Epithelial cell of proximal tubule (primary cell): Measurements from ENCODE around the gene RPS6KC1. TPM values are rescaled to one million over a fixed set of nuclear protein-coding genes. Genes with fewer than 3 reads are reported as not detected.

Source experiments
- DNase-seq: peaks from one replicate; pipeline ENCODE4 v3.0.0-alpha.2; 2011; ENCODE audit warnings: low read depth
- H3K4me3 ChIP-seq: 2 replicates; pipeline ENCODE4 v1.5.1; 2011; ENCODE audit warnings: low read depth, mild to moderate bottlenecking, low read length
- total RNA-seq: library from RNA; depleted of rRNA; stranded (reverse); fragments of >200 nt; gene quantifications from 2 replicates; pipeline ENCODE4 v1.2.3, GENCODE V29; 2015
- TF ChIP-seq, protein P1 (sequence below): conservative IDR thresholded peaks from 2 replicates; pipeline ENCODE4 v1.5.1; 2012; ENCODE audit warnings: low read depth, mild to moderate bottlenecking, low read length

RPS6KC1 gene
- total RNA-seq, 1 donor from 2014 or later = 8.5 TPM

DNA sequence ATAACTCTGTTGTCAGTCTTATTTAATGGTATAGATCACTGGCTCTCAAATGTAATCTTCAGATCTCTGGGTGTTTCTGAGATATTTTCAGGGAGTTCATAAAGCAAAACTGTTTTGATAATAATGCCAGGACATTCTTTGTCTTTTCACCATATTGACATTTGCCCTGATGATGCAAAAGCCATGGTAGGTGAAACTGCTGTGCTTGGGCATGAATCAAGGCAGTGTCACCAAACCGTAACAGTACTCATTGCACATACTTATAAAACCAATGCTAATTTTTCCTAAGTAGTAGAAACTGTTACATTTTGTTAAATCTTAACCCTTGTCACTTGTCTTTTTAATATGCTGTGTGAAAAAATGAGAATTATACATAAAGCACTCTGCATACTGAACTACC lies 76.0 kb downstream of the RPS6KC1 start:
- TF ChIP-seq, protein P1, sequence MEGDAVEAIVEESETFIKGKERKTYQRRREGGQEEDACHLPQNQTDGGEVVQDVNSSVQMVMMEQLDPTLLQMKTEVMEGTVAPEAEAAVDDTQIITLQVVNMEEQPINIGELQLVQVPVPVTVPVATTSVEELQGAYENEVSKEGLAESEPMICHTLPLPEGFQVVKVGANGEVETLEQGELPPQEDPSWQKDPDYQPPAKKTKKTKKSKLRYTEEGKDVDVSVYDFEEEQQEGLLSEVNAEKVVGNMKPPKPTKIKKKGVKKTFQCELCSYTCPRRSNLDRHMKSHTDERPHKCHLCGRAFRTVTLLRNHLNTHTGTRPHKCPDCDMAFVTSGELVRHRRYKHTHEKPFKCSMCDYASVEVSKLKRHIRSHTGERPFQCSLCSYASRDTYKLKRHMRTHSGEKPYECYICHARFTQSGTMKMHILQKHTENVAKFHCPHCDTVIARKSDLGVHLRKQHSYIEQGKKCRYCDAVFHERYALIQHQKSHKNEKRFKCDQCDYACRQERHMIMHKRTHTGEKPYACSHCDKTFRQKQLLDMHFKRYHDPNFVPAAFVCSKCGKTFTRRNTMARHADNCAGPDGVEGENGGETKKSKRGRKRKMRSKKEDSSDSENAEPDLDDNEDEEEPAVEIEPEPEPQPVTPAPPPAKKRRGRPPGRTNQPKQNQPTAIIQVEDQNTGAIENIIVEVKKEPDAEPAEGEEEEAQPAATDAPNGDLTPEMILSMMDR = no peak
- H3K4me3 ChIP-seq = no peak overlapping the region
- no peak for DNase-seq

GRCh38 chr1:213131851-213132655 lies 81.0 kb downstream of the RPS6KC1 start:
- TF ChIP-seq, protein P1 = no peak
- no peak for DNase-seq
- no peak overlapping the region for H3K4me3 ChIP-seq

DNA sequence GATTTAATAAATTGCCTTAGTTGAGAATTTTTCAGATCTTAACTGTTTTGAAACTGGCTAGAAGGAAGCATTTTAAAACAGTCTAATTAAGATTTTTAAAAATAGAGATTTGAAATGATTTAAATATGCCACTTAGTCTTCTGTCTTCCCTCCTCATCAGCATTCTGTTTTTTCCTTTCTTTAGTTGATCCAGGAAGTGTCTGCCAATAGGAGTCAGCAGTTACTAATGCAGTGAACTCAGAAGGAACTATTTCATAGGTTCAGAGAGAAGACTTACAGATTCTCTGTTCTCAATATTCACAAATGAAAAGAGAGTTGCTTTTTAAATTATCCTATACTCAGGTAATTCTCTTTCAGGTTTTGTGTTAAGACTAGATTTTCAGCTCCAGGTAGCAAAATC lies 84.5 kb downstream of the RPS6KC1 start:
- TF ChIP-seq, protein P1 = peak; percentile 19
- DNase-seq = no peak
- H3K4me3 ChIP-seq = no peak overlapping the region

DNA sequence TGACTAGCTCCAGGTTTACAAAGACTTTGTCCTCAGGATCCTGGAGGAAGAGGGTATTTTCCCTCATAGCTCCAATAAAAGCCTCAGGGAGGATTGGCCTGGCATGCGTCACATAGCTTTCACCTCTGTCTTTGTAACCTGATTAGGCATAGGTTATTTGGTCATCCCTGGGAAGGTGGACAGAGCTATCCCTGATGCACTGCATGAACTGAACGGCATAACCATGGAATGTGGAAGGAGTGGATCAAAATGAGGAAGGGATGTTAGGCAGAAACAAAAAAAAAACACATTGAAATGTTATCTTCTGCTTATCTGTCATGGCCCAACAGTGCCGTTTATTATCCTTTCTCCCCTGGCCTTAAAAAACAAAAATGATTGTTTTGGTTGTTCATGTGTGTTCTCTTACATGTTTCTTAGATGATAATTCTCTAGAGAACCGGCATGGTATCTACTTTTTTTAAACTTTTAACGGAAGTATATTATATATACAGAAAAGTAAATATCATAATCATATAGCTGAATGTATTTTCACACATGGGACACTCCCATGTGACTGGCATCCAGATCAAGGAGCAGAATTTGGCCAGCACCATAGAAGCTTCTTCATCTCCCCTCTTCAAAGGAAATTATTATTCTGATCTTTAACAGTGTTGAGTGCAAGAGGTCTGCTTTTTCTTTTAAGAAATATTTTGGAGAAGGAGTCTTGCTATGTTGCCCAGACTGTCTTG lies 85.3 kb downstream of the RPS6KC1 start:
- no peak overlapping the region for H3K4me3 ChIP-seq
- TF ChIP-seq, protein P1 = no peak
- no peak for DNase-seq

- no peak for DNase-seq
- TF ChIP-seq, protein P1 = no peak
- no peak overlapping the region for H3K4me3 ChIP-seq
These were observed 87.3 kb downstream of the RPS6KC1 start for GRCh38 chr1:213138391-213138790.

DNA sequence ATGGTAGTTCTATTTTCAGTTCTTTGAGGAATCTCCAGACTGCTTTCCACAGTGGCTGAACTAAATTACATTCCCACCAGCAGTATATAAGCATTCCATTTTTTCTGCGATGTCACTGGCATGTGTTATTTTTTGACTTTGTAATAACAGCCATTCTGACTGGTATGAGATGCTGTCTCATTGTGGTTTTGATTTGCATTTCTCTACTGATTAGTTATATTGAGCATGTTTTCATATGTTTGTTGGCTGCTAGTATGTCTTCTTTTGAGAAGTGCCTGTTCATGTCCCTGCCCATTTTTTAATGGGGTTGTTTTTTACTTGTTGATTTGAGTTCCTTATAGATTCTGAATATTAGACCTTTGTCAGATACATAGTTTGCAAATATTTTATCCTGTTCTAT lies 87.9 kb downstream of the RPS6KC1 start:
- DNase-seq = no peak

More for the DNA sequence above, 87.9 kb downstream of the RPS6KC1 start:
- H3K4me3 ChIP-seq = no peak overlapping the region
- TF ChIP-seq, protein P1 = no peak
